COLO668 (cell line): ENCODE data around the gene GPR61.

ENCODE experiments used
- DNase-seq: peaks from one replicate; lab custom pipeline; 2025; ENCODE audit not compliant: unreplicated experiment; lab: John Stamatoyannopoulos, UW

GPR61 gene

GRCh38 chr1:109508001-109508872 lies 31.4 kb upstream of the GPR61 start:
- no peak for DNase-seq

GRCh38 chr1:109508873-109509175 lies 30.8 kb upstream of the GPR61 start:
- DNase-seq: no peak

GRCh38 chr1:109509176-109510134 lies 30.2 kb upstream of the GPR61 start, which contains the start of gene AMIGO1:
TSS of gene AMIGO1 (minus strand) at chr1:109509727. CDS start at chr1:109508912, 815 bp downstream.
- DNase-seq: peak; percentile 81

- DNase-seq: no peak
Measured at GRCh38 chr1:109513110-109513710, 26.5 kb upstream of the GPR61 start.

GRCh38 chr1:109514846-109515245 lies 24.8 kb upstream of the GPR61 start:
- no peak for DNase-seq

GRCh38 chr1:109516872-109517271 lies 22.8 kb upstream of the GPR61 start:
- no peak for DNase-seq

GRCh38 chr1:109517337-109517736 lies 22.3 kb upstream of the GPR61 start:
- DNase-seq: no peak

- DNase-seq: no peak
Measured at GRCh38 chr1:109521002-109521951, 18.4 kb upstream of the GPR61 start.

- DNase-seq: no peak
Measured at GRCh38 chr1:109522026-109522425, 17.6 kb upstream of the GPR61 start.

GRCh38 chr1:109523706-109524105 lies 16.0 kb upstream of the GPR61 start:
- DNase-seq: no peak

GRCh38 chr1:109527098-109527811 lies 12.4 kb upstream of the GPR61 start:
- DNase-seq: no peak

GRCh38 chr1:109527846-109528695 lies 11.6 kb upstream of the GPR61 start:
- no peak for DNase-seq

- DNase-seq: no peak
Measured at GRCh38 chr1:109528712-109529111, 11.0 kb upstream of the GPR61 start.

- DNase-seq: peak; percentile 28
Measured at GRCh38 chr1:109529881-109530456, 9.7 kb upstream of the GPR61 start.

GRCh38 chr1:109530457-109531087 lies 9.1 kb upstream of the GPR61 start:
- DNase-seq: peak; percentile 61

- DNase-seq: no peak
Measured at GRCh38 chr1:109531380-109531779, 8.3 kb upstream of the GPR61 start.

- DNase-seq: no peak
Measured at GRCh38 chr1:109531826-109532364, 7.8 kb upstream of the GPR61 start.
